OCI-LY7 (cell line): ENCODE data around the gene AOPEP. TPM values are rescaled to one million over a fixed set of nuclear protein-coding genes. Genes with fewer than 3 reads are reported as not detected.

Source experiments
- BruUV-seq: library from RNA; stranded (reverse); fragments of 400-500 nt; replicated peaks from 2 replicates; lab custom pipeline; 2021; lab: Mats Ljungman, UMichigan
- CTCF ChIA-PET: fragments of 300-600 bp; sonication (Branson Sonifier 250); formaldehyde crosslinking; loops from one replicate; lab custom pipeline; 2022; ENCODE audit warnings: antibody characterized with exemption; ENCODE audit not compliant: unreplicated experiment; lab: Charles Lee
- POLR2A ChIA-PET: fragments of 300-600 bp; sonication (Branson Sonifier 250); formaldehyde crosslinking; loops from one replicate; lab custom pipeline; 2022; ENCODE audit warnings: antibody characterized with exemption; lab: Charles Lee
- DNase-seq: peaks from one replicate; pipeline ENCODE4 v3.0.0-alpha.2; 2015; ENCODE audit warnings: low spot score
- H2AFZ ChIP-seq: fragments of 200-600 bp; sonication (generic), shearing (Covaris generic); 2 replicates; pipeline ENCODE4 v1.6.1; 2014; ENCODE audit warnings: mild to moderate bottlenecking, antibody characterized with exemption, low read length, moderate library complexity
- H3K27ac ChIP-seq: fragments of 200-600 bp; sonication (generic); 2 replicates; pipeline ENCODE4 v1.5.1; 2014; ENCODE audit warnings: mixed run types, low read depth, mild to moderate bottlenecking, moderate library complexity, low read length, inconsistent platforms; ENCODE audit not compliant: poor library complexity, severe bottlenecking
- H3K36me3 ChIP-seq: fragments of 200-600 bp; sonication (generic); 2 replicates; pipeline ENCODE4 v1.6.1; 2014; ENCODE audit warnings: mild to moderate bottlenecking, antibody characterized with exemption, low read length, moderate library complexity, mixed read lengths; ENCODE audit not compliant: insufficient read depth
- H3K4me1 ChIP-seq: fragments of 200-600 bp; sonication (generic); 2 replicates; pipeline ENCODE4 v1.5.1; 2014; ENCODE audit warnings: mild to moderate bottlenecking, low read length; ENCODE audit not compliant: insufficient read depth, poor library complexity, severe bottlenecking
- H3K4me2 ChIP-seq: fragments of 200-600 bp; sonication (generic); 2 replicates; pipeline ENCODE4 v1.6.1; 2014; ENCODE audit warnings: mild to moderate bottlenecking, low read length
- H3K4me3 ChIP-seq: fragments of 200-600 bp; sonication (generic); 2 replicates; pipeline ENCODE4 v1.5.1; 2014; ENCODE audit warnings: mild to moderate bottlenecking, low read depth, low read length; ENCODE audit not compliant: poor library complexity, severe bottlenecking
- H3K79me2 ChIP-seq: fragments of 200-600 bp; sonication (generic); 2 replicates; pipeline ENCODE4 v1.6.1; 2016; ENCODE audit warnings: low read depth, mild to moderate bottlenecking, low read length, moderate library complexity, mixed read lengths; ENCODE audit not compliant: insufficient read depth
- H3K9me2 ChIP-seq: fragments of 200-600 bp; sonication (generic); 2 replicates; pipeline ENCODE4 v1.6.1; 2016; ENCODE audit warnings: mild to moderate bottlenecking, low read length, mixed read lengths; ENCODE audit not compliant: insufficient read depth
- H3K9me3 ChIP-seq: fragments of 200-600 bp; sonication (generic); 2 replicates; pipeline ENCODE4 v1.6.1; 2014; ENCODE audit warnings: mild to moderate bottlenecking, mixed run types, low read length, mixed read lengths
- H4K20me1 ChIP-seq: fragments of 200-600 bp; sonication (generic); 2 replicates; pipeline ENCODE4 v1.6.1; 2014; ENCODE audit warnings: mild to moderate bottlenecking, antibody characterized with exemption, low read length, moderate library complexity, mixed read lengths; ENCODE audit not compliant: insufficient read depth
- CTCF ChIP-seq: fragments of 200-600 bp; sonication (generic); conservative IDR thresholded peaks from 2 replicates; pipeline ENCODE4 v1.5.1; 2014; ENCODE audit warnings: mild to moderate bottlenecking, antibody characterized with exemption, low read length, moderate library complexity, mixed read lengths
- EZH2phosphoT487 ChIP-seq: fragments of 200-600 bp; sonication (generic); IDR thresholded peaks from 2 replicates; pipeline ENCODE4 v1.6.1; 2018; ENCODE audit warnings: low read depth, borderline replicate concordance, mild to moderate bottlenecking, mixed run types, antibody characterized with exemption, low read length, moderate library complexity, mixed read lengths
- intact Hi-C: fragments of 100-400 bp; cut with micrococcal nuclease; formaldehyde crosslinking; loops from one replicate; pipeline ENCODE4 v1.10.0; 2022; ENCODE audit not compliant: unreplicated experiment
- total RNA-seq, 2 experiments: library from RNA; depleted of rRNA in 1 of 2; stranded (reverse); fragments of >200 nt in 1 of 2; shearing (Covaris generic) in 1 of 2; gene quantifications; 2 replicates each; pipeline ENCODE4 v1.2.3, GENCODE V29; 2014 to 2022

AOPEP gene
- total RNA-seq, 2 experiments from 2014 or later: 17.3 to 24.3 TPM

GRCh38 chr9:95085861-95086563 lies 359.5 kb downstream of the AOPEP start:
- no peak overlapping the region for H3K4me2 ChIP-seq
- no peaks in the 10 kb centered on the region for H3K4me1 ChIP-seq
- no peaks in the 10 kb centered on the region for H3K9me3 ChIP-seq
- BruUV-seq: no TSS peak
- ChIA-PET POLR2A (no interaction called here), CTCF (interaction anchor here (0.6 kb wide), 1 partner anchor 52 kb away, joined by 3 read pairs; no protein-coding TSS in a partner anchor)
- H3K9me2 ChIP-seq: no peaks in the 10 kb centered on the region
- H2AFZ ChIP-seq: no peak overlapping the region
- no peak overlapping the region for H3K4me3 ChIP-seq
- H3K36me3 ChIP-seq: no peaks in the 10 kb centered on the region
- DNase-seq: no peak
- TF ChIP-seq EZH2phosphoT487: no peak
- TF ChIP-seq CTCF: no peak
- intact Hi-C loops: no loop called here
- no peak overlapping the region for H3K27ac ChIP-seq
- no peaks in the 10 kb centered on the region for H4K20me1 ChIP-seq
- no peaks in the 10 kb centered on the region for H3K79me2 ChIP-seq

GRCh38 chr9:95086564-95086955 lies 360.1 kb downstream of the AOPEP start:
- Histone ChIP-seq H3K79me2 (no peaks in the 10 kb centered on the region), H2AFZ (no peak overlapping the region), H4K20me1 (no peaks in the 10 kb centered on the region), H3K9me2 (no peaks in the 10 kb centered on the region), H3K9me3 (no peaks in the 10 kb centered on the region), H3K4me1 (no peaks in the 10 kb centered on the region), H3K36me3 (no peaks in the 10 kb centered on the region), H3K4me2 (no peak overlapping the region), H3K4me3 (no peak overlapping the region), H3K27ac (no peak overlapping the region)
- intact Hi-C loops: no loop called here
- TF ChIP-seq EZH2phosphoT487: no peak
- TF ChIP-seq CTCF: no peak
- CTCF ChIA-PET: no interaction called here
- no peak for DNase-seq
- BruUV-seq: no TSS peak
- POLR2A ChIA-PET: interaction anchor here (0.7 kb wide), 1 partner anchor 505 kb away, joined by 3 read pairs; no protein-coding TSS in a partner anchor

- ChIA-PET POLR2A (no interaction called here), CTCF (no interaction called here)
- H3K4me3 ChIP-seq: no peak overlapping the region
- H3K4me1 ChIP-seq: no peaks in the 10 kb centered on the region
- DNase-seq: peak; percentile 8
- no peaks in the 10 kb centered on the region for H4K20me1 ChIP-seq
- BruUV-seq: no TSS peak
- intact Hi-C loops: no loop called here
- no peaks in the 10 kb centered on the region for H3K36me3 ChIP-seq
- no peaks in the 10 kb centered on the region for H3K9me3 ChIP-seq
- H3K79me2 ChIP-seq: no peaks in the 10 kb centered on the region
- no peak overlapping the region for H2AFZ ChIP-seq
- no peak overlapping the region for H3K27ac ChIP-seq
- peak; percentile 59 for TF ChIP-seq CTCF
- TF ChIP-seq EZH2phosphoT487: no peak
- H3K9me2 ChIP-seq: no peaks in the 10 kb centered on the region
- no peak overlapping the region for H3K4me2 ChIP-seq
Observed at GRCh38 chr9:95087659-95088242, 361.3 kb downstream of the AOPEP start.
